HFF-Myc (cell line): Measurements from ENCODE around the gene TPCN1.

Source experiments
- DNase-seq: peaks from one replicate; pipeline ENCODE4 v3.0.0-alpha.2; 2011; ENCODE audit warnings: low read depth; ENCODE audit errors: extremely low read depth
- H3K4me3 ChIP-seq: replicated peaks from 2 replicates; pipeline ENCODE4 v1.5.1; 2011; ENCODE audit warnings: low read depth, mild to moderate bottlenecking, control low read depth, low read length
- CTCF ChIP-seq: IDR thresholded peaks from 2 replicates; pipeline ENCODE4 v1.5.1; 2012; ENCODE audit warnings: mild to moderate bottlenecking, low read depth, low read length, control low read depth; ENCODE audit errors: missing control alignments

TPCN1 gene

DNA sequence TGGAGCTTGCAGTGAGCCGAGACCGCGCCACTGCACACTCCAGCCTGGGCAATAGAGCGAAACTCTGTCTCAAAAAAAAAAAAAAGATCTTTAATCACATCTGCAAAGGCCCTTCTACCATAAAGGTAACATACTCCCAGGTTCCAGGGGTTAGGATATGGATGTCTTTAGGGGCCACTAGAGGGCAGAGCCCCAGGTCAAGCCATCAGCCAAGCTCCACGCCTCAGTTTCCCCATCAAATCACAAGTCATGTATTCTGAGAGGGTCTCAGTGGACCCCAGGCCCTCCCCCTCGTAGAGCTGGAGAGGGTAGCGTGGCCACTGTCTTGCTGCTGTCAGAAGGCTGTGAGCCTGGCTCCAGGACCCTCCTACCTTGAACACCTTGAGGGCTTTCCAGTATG, 94.9 kb downstream of the TPCN1 start:
- no peak for DNase-seq
- no peak overlapping the region for H3K4me3 ChIP-seq
- TF ChIP-seq CTCF: no peak

DNA sequence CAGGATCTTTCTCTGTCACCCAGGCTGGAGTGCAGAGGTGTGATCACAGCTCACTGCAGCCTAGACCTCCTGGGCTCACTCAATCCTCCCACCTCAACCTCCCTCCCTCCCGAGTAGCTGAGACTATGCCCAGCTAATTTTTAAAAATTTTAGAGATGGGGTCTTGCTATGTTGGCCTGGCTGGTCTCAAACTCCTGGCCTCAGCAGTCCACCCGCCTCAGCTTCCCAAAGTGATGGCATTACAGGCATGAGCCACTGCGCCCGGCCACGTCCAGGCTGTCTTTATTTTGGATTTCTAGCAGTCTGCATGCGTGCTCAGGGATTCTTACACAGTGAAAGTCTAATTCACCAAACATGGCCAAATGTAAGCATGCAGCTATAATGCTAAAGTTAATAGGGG, 95.9 kb downstream of the TPCN1 start:
- DNase-seq: no peak
- H3K4me3 ChIP-seq: no peak overlapping the region
- no peak for TF ChIP-seq CTCF

- DNase-seq: no peak
- H3K4me3 ChIP-seq: no peak overlapping the region
- no peak for TF ChIP-seq CTCF
These were observed 96.9 kb downstream of the TPCN1 start for GRCh38 chr12:113318046-113318656.

DNA sequence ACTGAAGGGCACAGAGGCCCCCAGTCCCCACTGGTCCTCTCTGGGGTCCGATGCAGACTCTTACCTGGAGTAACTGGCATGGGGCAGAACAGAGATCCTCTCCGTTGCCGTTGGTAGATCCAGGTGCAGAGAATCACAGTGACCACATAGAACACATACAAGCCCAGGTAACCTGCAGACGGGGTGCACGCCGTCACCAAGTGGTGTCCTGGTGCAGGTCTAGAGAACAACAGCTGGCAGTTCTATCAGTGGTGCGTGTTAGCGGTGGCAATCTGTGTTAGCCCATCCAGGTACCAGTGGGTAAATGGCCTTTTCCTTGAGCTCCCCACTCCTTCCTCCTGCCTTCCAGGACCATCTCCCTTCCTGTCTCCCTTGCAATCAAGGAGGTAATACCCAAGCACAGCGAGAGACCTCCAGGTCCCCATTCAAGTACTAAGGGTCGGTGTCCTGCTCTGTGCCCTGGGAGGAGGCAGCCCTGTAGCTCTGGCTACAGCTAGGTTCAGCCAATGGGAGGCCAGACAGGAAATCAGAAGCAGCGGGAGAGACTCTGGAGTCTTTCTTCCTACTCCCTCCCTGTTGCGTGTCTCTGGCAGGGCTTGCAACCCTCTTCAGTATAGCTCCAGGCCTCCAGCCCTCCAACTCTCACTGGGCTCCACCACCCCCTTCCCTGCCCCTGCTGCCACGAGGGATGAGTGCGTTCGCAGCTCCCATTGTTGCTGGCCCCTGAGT, 97.8 kb downstream of the TPCN1 start:
- no peak overlapping the region for H3K4me3 ChIP-seq
- no peak for DNase-seq
- no peak for TF ChIP-seq CTCF

DNA sequence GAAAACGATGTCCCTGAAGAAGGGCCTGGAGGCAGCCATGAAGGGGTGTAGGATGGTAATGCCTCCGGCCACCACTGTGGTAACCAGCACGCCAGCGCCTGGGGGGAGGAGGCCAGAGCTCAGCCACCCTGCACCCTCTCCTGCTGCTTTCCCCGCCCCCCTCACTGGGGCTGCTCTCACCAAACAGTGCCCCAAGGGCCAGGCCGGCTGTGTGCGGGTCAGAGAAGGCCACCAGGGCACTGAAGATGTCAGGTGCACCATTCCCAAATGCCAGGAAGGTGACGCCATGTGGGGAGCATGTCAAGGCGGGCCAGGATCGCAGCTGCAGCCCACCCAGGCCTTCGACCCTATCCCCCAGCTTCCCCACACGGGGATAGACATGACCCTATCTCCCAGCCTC, 99.1 kb downstream of the TPCN1 start:
- no peak for TF ChIP-seq CTCF
- no peak for DNase-seq

DNA sequence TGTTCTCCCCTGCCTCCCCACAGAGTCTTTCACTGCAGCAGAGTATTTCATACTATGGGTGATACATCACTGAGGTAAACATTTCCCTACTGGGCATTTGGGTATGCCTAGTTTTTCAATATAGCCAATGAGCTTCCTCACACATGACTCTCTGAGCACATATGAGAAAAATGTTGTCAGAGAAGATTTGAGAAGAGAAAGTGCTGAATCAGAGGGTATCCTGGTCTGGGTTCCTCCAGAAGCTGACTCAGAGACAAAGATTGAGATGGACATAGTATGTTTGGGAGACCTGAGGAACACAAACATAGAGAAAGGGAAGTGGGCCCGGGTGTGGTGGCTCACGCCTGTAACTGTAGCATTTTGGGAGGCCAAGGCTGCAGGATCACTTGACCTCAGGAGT, 101.1 kb downstream of the TPCN1 start:
- no peak overlapping the region for H3K4me3 ChIP-seq
- DNase-seq: no peak
- no peak for TF ChIP-seq CTCF

More for the DNA sequence above, 99.1 kb downstream of the TPCN1 start:
- no peak overlapping the region for H3K4me3 ChIP-seq
